ENCODE results near the gene SOCS1. TPM values are rescaled to one million over a fixed set of nuclear protein-coding genes. Genes with fewer than 3 reads are reported as not detected.
A peak's percentile ranks its signal among the peaks of the same experiment; 100 is the strongest.

The SOCS1 gene
- total RNA-seq, 5 donors from 2014 or later (not counting 1 experiment from before 2014, with no cell fraction given) = 49.2 to 67.2 (median 54.5) TPM

DNA sequence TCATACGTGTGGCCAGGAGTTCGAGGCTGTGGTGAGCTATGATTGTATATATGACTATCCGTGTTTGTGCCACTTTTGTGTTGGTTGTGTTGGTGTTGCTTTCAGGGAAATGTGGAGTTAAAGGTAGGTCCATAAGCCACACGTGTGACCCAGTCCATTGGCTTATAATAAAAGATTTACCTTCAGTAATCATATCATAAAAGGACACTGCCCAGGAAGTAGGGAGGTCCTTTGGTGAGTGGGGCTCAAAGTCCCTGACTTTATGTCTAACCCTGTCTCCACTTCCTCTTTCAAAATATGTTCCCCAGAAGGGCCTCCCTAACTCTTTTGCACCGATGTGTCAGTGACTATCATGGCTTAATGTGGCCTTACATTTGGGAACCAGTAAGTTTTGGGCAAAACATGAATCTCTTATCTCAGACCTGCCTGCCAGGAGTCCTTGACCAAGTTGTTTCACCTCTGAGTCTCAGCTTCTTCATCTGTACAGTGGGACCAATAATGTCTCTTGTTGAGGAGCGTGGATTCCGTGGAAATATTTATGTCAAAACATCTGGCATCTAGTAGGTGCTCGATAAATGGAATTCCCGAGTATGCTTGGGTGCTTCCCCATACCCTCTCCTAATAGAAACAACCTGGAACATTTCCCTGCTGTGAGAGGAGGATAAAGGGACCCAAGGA, 8.3 kb upstream of the SOCS1 start:
- Histone ChIP-seq H3K9me3 (no peaks in the 10 kb centered on the region), H3K27ac (ENCODE audit: low read length) (peak overlapping the region; percentile 13), H3K27me3 (replicated peaks in 1 of 2; ENCODE audit: control insufficient read depth in 2 of 2, extremely low read depth in 1 of 2, insufficient read depth in 2 of 2, low read length in 1 of 2) (no peaks in the 10 kb centered on the region), H3K36me3 (ENCODE audit: control insufficient read depth in 2 of 2, extremely low read depth in 1 of 2, insufficient read depth in 1 of 2, low read length in 1 of 2) (no peaks in the 10 kb centered on the region), H3K4me3 (ENCODE audit: control insufficient read depth in 1 of 2, extremely low read depth in 1 of 2, low read length in 1 of 2) (no peak overlapping the region), H3K4me1 (ENCODE audit: control insufficient read depth in 1 of 2, extremely low read depth in 1 of 2, insufficient read depth in 2 of 2, low read length in 2 of 2) (peaks cover 20 to 24% of the 10 kb centered on the region in 2 experiments)
- H3K27me3 Mint-ChIP-seq = no peaks in the 10 kb centered on the region
- peak overlapping the region; percentile 26 to 48 (median 42) for H3K4me3 Mint-ChIP-seq
- H3K4me1 Mint-ChIP-seq = peaks cover 27 to 32% (median 31%) of the 10 kb centered on the region in 3 donors
- H3K27ac Mint-ChIP-seq = peak overlapping the region; percentile 94 to 95
- CTCF ChIA-PET = interaction anchor here in 1 of 2 donors (1.0 kb wide), 1 partner anchor 9 kb away, joined by 5 read pairs; no protein-coding TSS in a partner anchor
- ATAC-seq (replicated peaks in 1 of 4) = peak in 2 of 4 experiments; percentile 26 to 27
- WGBS (ENCODE audit: insufficient coverage) = 33% methylated on average over 2 of the region's 9 CpGs
- POLR2A ChIA-PET = interaction anchor here in 1 of 2 donors (0.6 to 1.6 kb wide), 2 partner anchors 39 to 307 kb away, joined by 3 to 4 read pairs; no protein-coding TSS in a partner anchor
- no peaks in the 10 kb centered on the region for H3K9me3 Mint-ChIP-seq
- DNase-seq = no peak
- no peaks in the 10 kb centered on the region for H3K36me3 Mint-ChIP-seq

DNA sequence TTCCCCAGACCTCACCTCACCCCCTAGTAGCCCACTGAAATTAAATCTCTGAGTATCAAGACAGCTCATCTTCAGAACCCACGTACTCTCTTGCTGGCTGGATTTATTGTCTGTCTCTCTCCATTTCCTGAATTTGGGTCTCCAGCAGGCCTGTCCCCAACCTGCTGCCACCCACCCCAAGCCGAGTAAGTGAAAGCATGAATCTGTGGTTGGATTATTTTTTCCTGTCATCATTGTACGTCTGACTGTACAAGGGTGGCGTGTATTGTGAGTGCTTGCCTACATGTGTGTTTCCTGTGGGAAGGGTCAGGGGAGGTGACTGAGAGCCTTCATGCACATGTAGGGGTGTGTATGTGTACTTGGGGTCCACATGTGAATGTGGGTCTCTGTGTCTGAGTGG, 7.7 kb upstream of the SOCS1 start:
- Mint-ChIP-seq H3K4me3 (peak overlapping the region; percentile 26 to 48 (median 42)), H3K9me3 (no peaks in the 10 kb centered on the region), H3K27me3 (no peaks in the 10 kb centered on the region), H3K27ac (peak overlapping the region; percentile 94 to 95), H3K4me1 (peaks cover 31 to 38% (median 36%) of the 10 kb centered on the region in 3 donors), H3K36me3 (no peaks in the 10 kb centered on the region)
- peak in 29 of 35 experiments; percentile 9 to 71 (median 39) for DNase-seq
- no peaks in the 10 kb centered on the region for H3K36me3 ChIP-seq (ENCODE audit: control insufficient read depth in 2 of 2, extremely low read depth in 1 of 2, insufficient read depth in 1 of 2, low read length in 1 of 2)
- H3K27ac ChIP-seq (ENCODE audit: low read length) = peak overlapping the region; percentile 13
- ChIA-PET CTCF (interaction anchor here in 1 of 2 donors (1.0 kb wide), 1 partner anchor 9 kb away, joined by 5 read pairs; no protein-coding TSS in a partner anchor), POLR2A (interaction anchor here in 1 of 2 donors (0.6 to 1.6 kb wide), 2 partner anchors 39 to 306 kb away, joined by 3 to 4 read pairs; no protein-coding TSS in a partner anchor)
- WGBS (ENCODE audit: insufficient coverage) = 0% methylated on average over 3 of the region's 4 CpGs
- H3K4me3 ChIP-seq (ENCODE audit: control insufficient read depth in 1 of 2, extremely low read depth in 1 of 2, low read length in 1 of 2) = no peak overlapping the region
- no peaks in the 10 kb centered on the region for H3K27me3 ChIP-seq (replicated peaks in 1 of 2; ENCODE audit: control insufficient read depth in 2 of 2, extremely low read depth in 1 of 2, insufficient read depth in 2 of 2, low read length in 1 of 2)
- H3K4me1 ChIP-seq (ENCODE audit: control insufficient read depth in 1 of 2, extremely low read depth in 1 of 2, insufficient read depth in 2 of 2, low read length in 2 of 2) = peaks cover 22 to 30% of the 10 kb centered on the region in 2 experiments
- ATAC-seq (replicated peaks in 1 of 4) = peak; percentile 84 to 88 (median 86)
- no peaks in the 10 kb centered on the region for H3K9me3 ChIP-seq

DNA sequence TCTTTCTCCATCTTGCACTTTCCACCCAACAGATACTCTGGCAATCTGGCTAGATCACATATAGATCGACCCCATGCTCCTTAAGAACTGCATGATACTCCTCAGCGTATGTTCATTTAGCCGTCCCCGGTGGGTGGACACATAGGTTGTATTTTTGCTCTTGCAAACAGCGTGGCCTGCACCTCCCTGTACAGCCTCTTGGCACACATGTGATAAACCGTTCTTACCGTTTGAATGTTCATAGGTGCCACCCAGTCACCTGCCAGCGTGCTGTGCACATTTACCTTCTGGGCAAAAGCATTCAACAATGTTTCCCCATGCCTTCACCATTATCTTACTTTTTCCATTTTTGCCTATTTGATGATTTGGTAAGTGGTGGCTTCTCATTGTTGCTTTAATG, 6.9 kb upstream of the SOCS1 start:
- Mint-ChIP-seq H3K27me3 (no peaks in the 10 kb centered on the region), H3K36me3 (no peaks in the 10 kb centered on the region), H3K4me3 (peak overlapping the region in 1 of 3 donors; percentile 14), H3K9me3 (no peaks in the 10 kb centered on the region), H3K4me1 (peaks cover 39 to 45% (median 44%) of the 10 kb centered on the region in 3 donors), H3K27ac (peak overlapping the region; percentile 94 to 95)
- Histone ChIP-seq H3K9me3 (no peaks in the 10 kb centered on the region), H3K4me3 (ENCODE audit: control insufficient read depth in 1 of 2, extremely low read depth in 1 of 2, low read length in 1 of 2) (no peak overlapping the region), H3K27me3 (replicated peaks in 1 of 2; ENCODE audit: control insufficient read depth in 2 of 2, extremely low read depth in 1 of 2, insufficient read depth in 2 of 2, low read length in 1 of 2) (no peaks in the 10 kb centered on the region), H3K4me1 (ENCODE audit: control insufficient read depth in 1 of 2, extremely low read depth in 1 of 2, insufficient read depth in 2 of 2, low read length in 2 of 2) (peaks cover 26 to 38% of the 10 kb centered on the region in 2 experiments), H3K36me3 (ENCODE audit: control insufficient read depth in 2 of 2, extremely low read depth in 1 of 2, insufficient read depth in 1 of 2, low read length in 1 of 2) (no peaks in the 10 kb centered on the region), H3K27ac (ENCODE audit: low read length) (no peak overlapping the region)
- POLR2A ChIA-PET = interaction anchor here in 1 of 2 donors (1.6 kb wide), 1 partner anchor 38 kb away, joined by 4 read pairs; no protein-coding TSS in a partner anchor
- ATAC-seq (replicated peaks in 1 of 4) (no peak), DNase-seq (peak in 1 of 35 experiments; percentile 28)
- 81% methylated on average over 6 of the region's 8 CpGs for WGBS (ENCODE audit: insufficient coverage)
- CTCF ChIA-PET = interaction anchor here (1.0 to 1.3 kb wide), 2 partner anchors 8 to 95 kb away, joined by 3 to 5 read pairs; no protein-coding TSS in a partner anchor

DNA sequence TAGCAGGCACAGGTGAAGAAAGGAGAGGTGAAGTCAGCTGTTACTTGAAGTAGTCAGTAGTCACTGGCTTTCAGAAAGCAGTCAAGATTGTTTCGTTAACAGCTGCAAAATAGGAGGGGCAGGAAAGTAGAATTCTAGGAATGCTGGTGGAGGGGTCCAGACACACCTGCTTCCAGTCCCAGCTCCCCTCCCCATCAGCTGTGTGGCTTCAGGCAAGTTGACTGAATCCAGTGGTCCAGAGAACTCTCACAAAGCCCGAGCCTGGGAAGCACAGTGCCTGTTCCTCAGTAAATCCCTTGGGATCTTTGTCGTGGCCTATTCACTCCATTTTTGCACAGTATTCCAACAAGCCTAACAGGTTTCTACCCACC, 4.6 kb upstream of the SOCS1 start:
- Mint-ChIP-seq H3K27me3 (no peaks in the 10 kb centered on the region), H3K36me3 (no peaks in the 10 kb centered on the region), H3K4me3 (no peak overlapping the region), H3K4me1 (peaks cover 49 to 57% (median 55%) of the 10 kb centered on the region in 3 donors), H3K27ac (peak overlapping the region; percentile 34 to 62), H3K9me3 (no peaks in the 10 kb centered on the region)
- no CpG with 5 or more reads among the region's 3 CpGs for WGBS (ENCODE audit: insufficient coverage)
- Histone ChIP-seq H3K27ac (ENCODE audit: low read length) (no peak overlapping the region), H3K27me3 (replicated peaks in 1 of 2; ENCODE audit: control insufficient read depth in 2 of 2, extremely low read depth in 1 of 2, insufficient read depth in 2 of 2, low read length in 1 of 2) (no peaks in the 10 kb centered on the region), H3K9me3 (no peaks in the 10 kb centered on the region), H3K4me3 (ENCODE audit: control insufficient read depth in 1 of 2, extremely low read depth in 1 of 2, low read length in 1 of 2) (no peak overlapping the region), H3K36me3 (ENCODE audit: control insufficient read depth in 2 of 2, extremely low read depth in 1 of 2, insufficient read depth in 1 of 2, low read length in 1 of 2) (no peaks in the 10 kb centered on the region), H3K4me1 (ENCODE audit: control insufficient read depth in 1 of 2, extremely low read depth in 1 of 2, insufficient read depth in 2 of 2, low read length in 2 of 2) (peaks cover 36 to 52% of the 10 kb centered on the region in 2 experiments)
- no peak for ATAC-seq (replicated peaks in 1 of 4)
- CTCF ChIA-PET = interaction anchor here in 1 of 2 donors (0.5 kb wide), 1 partner anchor 275 kb away, joined by 6 read pairs; no protein-coding TSS in a partner anchor
- POLR2A ChIA-PET = no interaction called here
- no peak for DNase-seq

DNA sequence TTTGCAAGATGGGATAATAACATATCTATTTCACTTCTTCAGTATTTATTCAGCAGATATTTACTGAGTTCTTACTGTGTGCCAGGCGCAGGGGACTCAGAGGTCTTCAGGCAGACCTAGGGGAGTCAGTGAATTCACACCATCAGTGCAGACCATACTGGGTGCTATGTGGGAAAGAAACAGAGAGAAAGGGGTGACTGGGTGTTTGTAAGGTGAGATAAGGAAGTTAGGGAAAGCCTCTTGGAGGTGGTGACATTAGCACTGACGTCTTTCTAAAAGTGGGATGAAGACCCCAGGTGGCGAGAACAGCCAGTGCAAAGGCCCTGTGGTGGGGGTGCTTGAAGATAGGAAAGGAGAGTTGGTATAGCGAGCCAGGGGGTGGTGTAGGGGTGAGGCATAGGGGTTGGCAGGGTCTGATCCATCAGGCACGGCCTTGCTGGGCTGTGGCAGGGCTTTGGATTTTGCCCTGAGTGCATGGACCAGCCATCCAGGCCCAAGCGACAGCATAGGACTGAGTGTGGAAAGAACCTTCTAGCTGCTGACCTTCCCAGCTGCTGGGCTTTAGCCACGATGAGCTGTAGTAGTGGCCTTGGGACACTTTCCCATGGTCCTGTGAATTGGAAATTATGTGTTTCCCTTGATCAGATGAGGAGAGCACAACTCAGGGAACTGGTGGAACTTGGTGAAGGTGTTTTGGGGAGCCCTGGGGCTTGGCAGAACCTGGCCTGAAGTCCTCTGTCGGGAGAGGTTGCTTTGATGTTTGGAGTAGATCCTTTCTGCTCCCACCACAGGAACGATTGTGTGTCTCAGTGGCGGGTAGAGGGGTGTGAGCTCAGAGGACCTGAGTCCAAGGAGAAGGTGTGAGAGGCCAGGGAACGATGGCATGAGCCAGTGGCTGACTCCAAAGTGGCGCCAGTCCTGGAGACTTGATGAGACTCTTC, 3.9 kb upstream of the SOCS1 start:
- ATAC-seq (replicated peaks in 1 of 4) (no peak), DNase-seq (no peak)
- Histone ChIP-seq H3K9me3 (no peaks in the 10 kb centered on the region), H3K36me3 (ENCODE audit: control insufficient read depth in 2 of 2, extremely low read depth in 1 of 2, insufficient read depth in 1 of 2, low read length in 1 of 2) (no peaks in the 10 kb centered on the region), H3K27me3 (replicated peaks in 1 of 2; ENCODE audit: control insufficient read depth in 2 of 2, extremely low read depth in 1 of 2, insufficient read depth in 2 of 2, low read length in 1 of 2) (no peaks in the 10 kb centered on the region), H3K4me3 (ENCODE audit: control insufficient read depth in 1 of 2, extremely low read depth in 1 of 2, low read length in 1 of 2) (no peak overlapping the region), H3K4me1 (ENCODE audit: control insufficient read depth in 1 of 2, extremely low read depth in 1 of 2, insufficient read depth in 2 of 2, low read length in 2 of 2) (peaks cover 36 to 52% of the 10 kb centered on the region in 2 experiments), H3K27ac (ENCODE audit: low read length) (no peak overlapping the region)
- Mint-ChIP-seq H3K4me3 (peak overlapping the region in 1 of 3 donors; percentile 18), H3K4me1 (peaks cover 49 to 57% (median 52%) of the 10 kb centered on the region in 3 donors), H3K27me3 (no peaks in the 10 kb centered on the region), H3K9me3 (no peaks in the 10 kb centered on the region), H3K36me3 (no peaks in the 10 kb centered on the region), H3K27ac (peak overlapping the region; percentile 83)
- CTCF ChIA-PET = interaction anchor here (0.5 to 0.6 kb wide), 2 partner anchors 150 to 274 kb away, joined by 3 to 6 read pairs; no protein-coding TSS in a partner anchor
- WGBS (ENCODE audit: insufficient coverage) = 95% methylated on average over 7 of the region's 12 CpGs
- POLR2A ChIA-PET = no interaction called here
